ENCODE data around the gene CELA2B. TPM values are rescaled to one million over a fixed set of nuclear protein-coding genes. Genes with fewer than 3 reads are reported as not detected.
"Not testable (repeated sequence)": the region's sequence is repeated elsewhere in the genome, so short reads cannot be mapped to it uniquely, and the experiment has no call there.

The CELA2B gene
- total RNA-seq, 2 experiments from 2014 or later = not detected

GRCh38 chr1:15469361-15469760, 6.5 kb upstream of the CELA2B start:
- Histone ChIP-seq H3K27ac (ENCODE audit: low read depth, low read length, poor library complexity, severe bottlenecking) (no peak overlapping the region), H3K9me2 (ENCODE audit: insufficient read depth, low read length) (no peaks in the 10 kb centered on the region), H3K79me2 (ENCODE audit: insufficient read depth, low read depth, low read length) (no peaks in the 10 kb centered on the region), H3K4me3 (ENCODE audit: low read depth, low read length, poor library complexity, severe bottlenecking) (no peak overlapping the region), H3K4me2 (ENCODE audit: low read length) (no peak overlapping the region), H3K36me3 (ENCODE audit: insufficient read depth, low read length) (no peaks in the 10 kb centered on the region), H4K20me1 (ENCODE audit: insufficient read depth, low read length) (no peaks in the 10 kb centered on the region), H3K4me1 (ENCODE audit: insufficient read depth, low read length, poor library complexity, severe bottlenecking) (no peaks in the 10 kb centered on the region), H2AFZ (ENCODE audit: low read length) (no peak overlapping the region), H3K9me3 (ENCODE audit: low read length) (no peaks in the 10 kb centered on the region)
- TF ChIP-seq EZH2phosphoT487 (IDR thresholded peaks at IDR 0.05; ENCODE audit: borderline replicate concordance, low read depth, low read length) (no peak), CTCF (conservative IDR thresholded peaks at IDR 0.05; ENCODE audit: low read length) (no peak)
- BruUV-seq (replicated peaks) = no TSS peak
- no peak for DNase-seq (ENCODE audit: low spot score)
- POLR2A ChIA-PET = no interaction called here
- intact Hi-C loops (cut with micrococcal nuclease; ENCODE audit: unreplicated experiment) = no loop called here
- CTCF ChIA-PET (ENCODE audit: unreplicated experiment) = no interaction called here

GRCh38 chr1:15469821-15470448, 6.0 kb upstream of the CELA2B start:
- H2AFZ ChIP-seq (ENCODE audit: low read length); intact Hi-C loops (cut with micrococcal nuclease; ENCODE audit: unreplicated experiment); POLR2A ChIA-PET; DNase-seq (ENCODE audit: low spot score); CTCF ChIA-PET (ENCODE audit: unreplicated experiment); H3K27ac ChIP-seq (ENCODE audit: low read depth, low read length, poor library complexity, severe bottlenecking); H3K4me1 ChIP-seq (ENCODE audit: insufficient read depth, low read length, poor library complexity, severe bottlenecking); H3K36me3 ChIP-seq (ENCODE audit: insufficient read depth, low read length); H3K9me3 ChIP-seq (ENCODE audit: low read length); H3K4me3 ChIP-seq (ENCODE audit: low read depth, low read length, poor library complexity, severe bottlenecking); H3K79me2 ChIP-seq (ENCODE audit: insufficient read depth, low read depth, low read length); H3K4me2 ChIP-seq (ENCODE audit: low read length); H3K9me2 ChIP-seq (ENCODE audit: insufficient read depth, low read length); H4K20me1 ChIP-seq (ENCODE audit: insufficient read depth, low read length); BruUV-seq (replicated peaks): not testable (repeated sequence)

GRCh38 chr1:15471067-15471466, 4.8 kb upstream of the CELA2B start:
- H3K9me2 ChIP-seq (ENCODE audit: insufficient read depth, low read length); POLR2A ChIA-PET; H4K20me1 ChIP-seq (ENCODE audit: insufficient read depth, low read length); CTCF ChIA-PET (ENCODE audit: unreplicated experiment); H3K4me2 ChIP-seq (ENCODE audit: low read length); H3K4me3 ChIP-seq (ENCODE audit: low read depth, low read length, poor library complexity, severe bottlenecking); H3K79me2 ChIP-seq (ENCODE audit: insufficient read depth, low read depth, low read length); H2AFZ ChIP-seq (ENCODE audit: low read length); H3K27ac ChIP-seq (ENCODE audit: low read depth, low read length, poor library complexity, severe bottlenecking); H3K9me3 ChIP-seq (ENCODE audit: low read length); intact Hi-C loops (cut with micrococcal nuclease; ENCODE audit: unreplicated experiment); DNase-seq (ENCODE audit: low spot score); H3K36me3 ChIP-seq (ENCODE audit: insufficient read depth, low read length); BruUV-seq (replicated peaks); H3K4me1 ChIP-seq (ENCODE audit: insufficient read depth, low read length, poor library complexity, severe bottlenecking): not testable (repeated sequence)

GRCh38 chr1:15471723-15472122, 4.2 kb upstream of the CELA2B start:
- H3K4me2 ChIP-seq (ENCODE audit: low read length); BruUV-seq (replicated peaks); H3K36me3 ChIP-seq (ENCODE audit: insufficient read depth, low read length); intact Hi-C loops (cut with micrococcal nuclease; ENCODE audit: unreplicated experiment); H3K9me3 ChIP-seq (ENCODE audit: low read length); CTCF ChIA-PET (ENCODE audit: unreplicated experiment); H3K4me3 ChIP-seq (ENCODE audit: low read depth, low read length, poor library complexity, severe bottlenecking); DNase-seq (ENCODE audit: low spot score); H3K9me2 ChIP-seq (ENCODE audit: insufficient read depth, low read length); H3K4me1 ChIP-seq (ENCODE audit: insufficient read depth, low read length, poor library complexity, severe bottlenecking); H4K20me1 ChIP-seq (ENCODE audit: insufficient read depth, low read length); H3K79me2 ChIP-seq (ENCODE audit: insufficient read depth, low read depth, low read length); H3K27ac ChIP-seq (ENCODE audit: low read depth, low read length, poor library complexity, severe bottlenecking); H2AFZ ChIP-seq (ENCODE audit: low read length): not testable (repeated sequence)
- POLR2A ChIA-PET = interaction anchor here (0.6 kb wide), 1 partner anchor 34 kb away, joined by 3 read pairs; no protein-coding TSS in a partner anchor

Measured in OCI-LY7 (cell line).